ENCODE data around the gene NIPA2. TPM values are rescaled to one million over a fixed set of nuclear protein-coding genes. Genes with fewer than 3 reads are reported as not detected.

Gene NIPA2
- total RNA-seq, 1 donor from 2014 or later: 32.0 TPM

DNA sequence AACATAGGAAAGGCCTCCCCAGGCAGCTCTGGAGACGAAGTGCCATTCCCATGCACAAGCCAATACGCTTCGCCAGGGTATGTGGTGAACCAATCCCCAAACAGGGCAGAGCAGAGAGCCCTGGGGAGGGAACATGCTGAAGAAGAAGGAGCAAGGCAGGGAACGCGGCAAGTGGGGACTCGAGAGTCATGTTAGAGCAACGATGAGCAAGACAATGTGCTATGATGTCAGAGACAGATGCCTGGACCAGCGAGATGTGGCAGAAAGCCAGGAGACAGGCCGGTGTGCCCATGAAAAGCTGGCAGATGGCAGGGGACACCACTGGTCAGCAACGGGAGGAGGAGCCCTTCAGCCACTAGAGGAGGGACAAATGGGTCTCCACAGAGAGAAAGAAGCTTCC lies 39.6 kb downstream of the NIPA2 start:
- ATAC-seq: peak; percentile 54

DNA sequence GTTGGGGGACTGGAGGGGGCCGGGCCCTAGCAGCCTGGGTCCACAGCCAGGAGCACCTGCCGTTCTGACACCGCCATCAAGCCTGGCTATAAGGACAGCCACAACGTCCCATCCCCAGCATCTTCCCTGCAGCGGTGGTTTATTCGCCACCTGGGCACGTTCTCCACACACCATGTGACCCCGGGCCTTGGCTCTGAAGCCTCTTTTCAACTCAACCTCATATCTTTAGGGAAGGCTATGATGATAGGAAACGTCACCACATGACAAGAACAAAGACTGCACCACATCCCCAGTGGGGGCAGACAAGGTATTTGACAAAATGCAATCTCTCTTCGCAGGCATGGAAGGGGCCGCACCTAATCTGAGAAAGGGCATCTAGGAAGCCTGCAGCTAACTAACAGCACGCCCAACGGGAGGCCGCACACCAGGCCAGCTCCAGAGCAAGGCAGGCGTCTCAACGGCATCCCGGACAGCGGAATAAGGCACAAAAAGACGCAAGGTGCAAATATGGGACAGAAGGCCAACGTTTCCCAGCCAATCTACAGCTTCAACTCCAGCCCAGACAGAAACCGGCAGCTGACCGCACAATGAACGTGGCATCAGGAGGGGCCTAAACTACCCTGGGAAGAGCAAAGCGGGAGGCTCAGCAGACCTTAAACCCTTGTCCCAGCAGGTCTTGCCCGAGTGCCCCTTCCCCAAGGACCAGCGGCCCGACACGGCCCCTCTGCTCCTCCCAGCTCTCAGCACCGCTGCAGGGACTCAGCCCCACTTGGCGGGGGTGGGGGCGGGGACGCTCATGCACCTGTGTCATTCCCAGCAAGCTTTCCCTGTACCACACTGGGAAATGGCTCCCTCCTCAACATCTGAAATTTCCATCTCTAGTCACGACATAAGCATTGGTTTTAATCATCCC lies 41.9 kb downstream of the NIPA2 start:
- ATAC-seq: no peak

DNA sequence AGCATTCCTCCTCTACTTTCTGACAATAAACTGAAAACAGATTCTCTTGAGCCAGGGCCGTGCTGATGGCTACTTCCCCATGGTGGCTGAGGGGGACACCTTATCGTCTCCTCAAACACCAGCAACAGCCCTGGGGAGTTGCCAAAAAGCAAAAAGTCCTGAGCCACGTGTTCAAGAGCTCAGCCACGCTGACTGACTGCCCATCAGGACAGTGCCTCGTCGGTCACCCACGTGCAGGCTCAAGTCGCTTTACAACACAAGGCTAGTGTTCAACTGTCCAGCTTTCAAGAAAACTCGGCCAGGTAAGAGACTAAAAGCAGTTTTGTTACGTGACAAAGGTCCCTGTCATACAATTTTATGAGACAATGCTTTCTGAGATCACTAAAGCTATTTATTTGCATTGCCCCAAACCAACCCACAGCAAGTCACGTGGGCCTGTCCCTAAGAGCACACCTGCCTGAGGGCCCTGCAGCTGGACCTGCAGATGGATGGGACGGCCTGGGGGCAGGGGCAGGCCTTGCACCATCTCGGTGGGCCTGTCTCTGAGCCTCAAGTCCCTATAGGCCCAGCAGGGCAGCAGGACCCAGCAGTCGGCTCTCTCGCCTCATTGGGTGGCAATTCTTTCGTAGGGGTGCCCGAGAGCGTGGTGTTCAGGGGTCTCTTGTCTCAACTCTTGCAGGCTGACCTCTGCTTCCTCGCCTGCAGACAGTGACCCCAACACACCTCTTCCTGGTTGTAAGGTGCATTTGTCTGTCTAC lies 42.7 kb downstream of the NIPA2 start:
- ATAC-seq: no peak

DNA sequence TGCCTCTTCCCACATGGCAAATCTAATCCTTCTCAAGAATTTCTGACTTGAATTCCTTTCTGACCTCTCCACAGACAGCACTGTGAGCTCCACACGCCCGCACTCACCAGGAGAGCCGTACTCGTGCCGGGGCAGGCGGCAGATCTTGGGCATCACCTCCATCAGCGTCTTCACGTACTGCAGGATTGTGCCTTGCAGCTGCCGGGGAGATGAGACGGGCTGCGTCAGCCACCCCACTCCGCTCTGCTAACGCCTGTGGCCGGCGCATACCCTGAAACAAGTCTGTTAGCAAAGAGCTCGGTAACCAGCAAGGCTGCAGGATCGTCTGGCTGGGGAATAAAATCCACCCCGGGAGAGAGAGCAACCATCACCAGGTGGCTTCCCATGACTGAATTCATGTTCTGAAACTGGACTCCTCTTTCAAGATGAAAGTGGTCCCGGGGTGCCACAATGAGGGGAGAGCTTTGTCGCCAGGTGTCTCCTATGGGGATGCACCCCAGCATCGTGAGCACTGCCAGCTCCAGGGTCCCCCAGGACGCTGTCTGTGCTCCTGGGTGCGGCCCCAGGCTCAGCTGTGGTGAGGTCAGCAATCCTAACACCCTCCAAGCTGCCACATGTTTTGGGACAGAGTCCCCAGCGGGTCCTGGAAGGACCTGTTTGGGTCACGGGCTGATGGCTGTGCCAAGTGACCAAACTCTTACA lies 43.4 kb downstream of the NIPA2 start:
- ATAC-seq: no peak

- no peak for ATAC-seq
These were observed 44.7 kb downstream of the NIPA2 start for GRCh38 chr15:22883196-22883595.

DNA sequence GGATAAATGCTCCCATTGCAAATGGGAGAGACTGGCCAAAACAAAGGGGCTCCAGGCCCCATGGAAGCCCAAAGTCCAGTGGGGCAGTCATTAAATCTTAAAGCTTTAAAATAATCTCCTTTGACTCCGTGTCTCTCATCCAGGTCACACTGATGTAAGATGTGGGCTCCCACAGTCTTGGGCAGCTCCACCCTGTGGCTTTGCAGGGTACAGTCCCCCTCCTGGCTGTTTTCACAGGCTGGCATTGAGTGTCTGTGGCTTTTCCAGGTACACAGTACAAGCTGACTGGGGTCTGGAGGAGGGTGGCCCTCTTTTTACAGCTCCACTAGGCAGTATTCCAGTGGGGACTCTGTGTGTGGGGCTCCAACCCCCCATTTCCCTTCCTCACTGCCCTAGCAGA lies 45.9 kb downstream of the NIPA2 start:
- no peak for ATAC-seq

DNA sequence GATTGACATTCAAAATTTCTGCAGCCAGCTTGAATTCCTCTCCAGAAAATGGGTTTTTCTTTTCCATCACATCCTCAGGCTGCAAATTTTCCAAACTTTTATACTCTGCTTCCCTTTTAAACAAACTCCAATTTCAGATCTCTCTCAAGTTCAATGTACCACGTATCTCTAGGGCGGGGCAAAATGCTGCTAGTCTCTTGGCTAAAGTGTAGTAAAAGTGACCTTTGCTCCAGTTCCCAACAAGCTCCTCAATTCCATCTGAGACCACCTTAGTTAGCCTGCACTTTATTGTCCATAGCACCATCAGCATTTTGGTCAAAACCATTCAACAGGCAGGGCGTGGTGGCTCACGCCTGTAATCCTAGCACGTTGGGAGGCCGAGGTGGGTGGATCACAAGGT lies 46.7 kb downstream of the NIPA2 start:
- ATAC-seq: no peak

- peak; percentile 74 for ATAC-seq
These were observed 48.9 kb downstream of the NIPA2 start for GRCh38 chr15:22887157-22887951.

- peak; percentile 81 for ATAC-seq
These were observed 49.8 kb downstream of the NIPA2 start for GRCh38 chr15:22888120-22888859.

DNA sequence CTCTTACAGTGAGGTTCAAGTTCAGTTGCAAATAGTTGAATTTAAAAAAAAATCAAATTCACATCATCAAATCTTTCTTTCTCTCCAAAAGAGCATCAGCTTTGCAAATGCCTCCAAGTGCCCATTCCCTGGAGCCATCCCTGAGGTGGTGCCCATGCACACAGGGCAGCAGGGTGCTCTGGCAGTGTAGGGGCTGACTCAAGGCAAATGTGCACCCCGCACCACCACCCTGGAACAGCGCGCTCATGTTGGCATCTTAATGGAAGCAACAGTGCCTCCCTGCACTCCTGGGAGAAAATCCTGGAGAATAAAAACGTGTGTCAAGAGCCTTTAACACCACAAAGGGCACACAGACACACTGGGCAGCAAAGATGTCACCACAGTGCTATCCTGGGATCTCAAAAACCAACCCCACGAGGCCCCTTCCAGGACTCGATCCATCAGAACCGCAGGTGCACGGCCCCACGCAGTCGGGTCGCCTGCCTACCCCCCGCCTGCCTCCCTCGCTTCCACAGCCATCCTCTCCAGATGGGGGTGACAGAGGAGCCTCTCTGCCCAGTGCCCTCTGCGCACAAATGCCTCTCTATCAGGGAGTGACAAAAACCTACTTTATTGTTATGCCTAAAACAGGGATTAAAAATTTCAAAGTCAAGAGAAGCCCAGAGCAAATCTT lies 50.8 kb downstream of the NIPA2 start:
- no peak for ATAC-seq

DNA sequence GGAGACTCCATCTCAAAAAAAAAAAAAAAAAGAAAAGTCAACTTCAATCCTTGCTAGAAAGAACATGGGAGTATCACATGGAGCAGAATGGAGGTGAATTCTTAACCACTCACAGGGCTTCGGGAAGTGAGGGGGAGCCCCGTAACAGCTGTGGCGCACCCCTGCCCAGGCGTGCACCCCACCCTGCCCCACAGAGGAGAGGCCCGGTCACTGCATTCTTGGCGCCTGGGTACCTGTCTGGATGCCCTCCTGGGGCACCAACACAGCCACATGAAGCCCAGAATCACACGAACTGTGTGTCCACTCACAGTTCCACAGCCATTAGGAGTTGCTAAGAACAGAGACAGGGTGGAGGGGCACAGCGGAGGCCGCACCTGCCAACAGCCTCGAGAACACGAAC lies 51.8 kb downstream of the NIPA2 start:
- no peak for ATAC-seq

DNA sequence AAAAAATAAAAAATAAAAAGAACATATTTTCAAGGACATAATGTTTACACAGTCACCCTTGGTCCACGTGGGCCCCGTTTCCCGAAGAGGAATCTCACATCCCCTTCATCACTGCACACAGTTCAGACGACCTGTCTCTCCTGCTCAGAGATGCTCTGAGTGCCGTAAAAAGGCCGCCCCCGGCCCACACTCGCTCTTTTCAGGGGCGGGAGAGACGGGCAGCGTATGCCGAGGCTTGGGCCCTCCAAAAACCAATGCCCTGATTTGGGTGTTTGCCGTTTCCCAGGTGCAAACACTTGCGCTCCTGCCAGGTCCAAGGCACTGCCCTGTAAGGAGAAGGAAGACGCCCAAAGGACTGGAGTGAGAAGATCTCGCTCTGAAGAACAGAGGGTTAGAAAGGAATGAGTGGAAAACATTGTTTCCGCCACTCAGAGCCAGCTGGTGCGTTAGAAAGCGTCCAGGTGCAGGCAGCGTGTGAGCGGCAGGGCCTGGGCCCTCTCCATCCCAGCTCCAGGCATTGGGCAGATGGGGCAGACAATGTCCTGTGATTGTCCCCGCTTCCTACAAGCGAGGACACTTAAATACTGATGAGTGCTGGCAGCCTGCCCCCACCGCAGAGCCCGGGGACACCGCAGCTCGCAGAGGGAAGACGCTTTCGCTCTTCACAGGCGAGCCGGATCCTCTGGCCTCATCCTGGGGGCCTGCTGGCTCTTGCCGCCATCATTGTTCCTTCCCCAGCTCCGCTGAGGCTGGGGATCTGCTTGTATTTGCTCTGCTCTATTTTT lies 53.2 kb downstream of the NIPA2 start:
- no peak for ATAC-seq

DNA sequence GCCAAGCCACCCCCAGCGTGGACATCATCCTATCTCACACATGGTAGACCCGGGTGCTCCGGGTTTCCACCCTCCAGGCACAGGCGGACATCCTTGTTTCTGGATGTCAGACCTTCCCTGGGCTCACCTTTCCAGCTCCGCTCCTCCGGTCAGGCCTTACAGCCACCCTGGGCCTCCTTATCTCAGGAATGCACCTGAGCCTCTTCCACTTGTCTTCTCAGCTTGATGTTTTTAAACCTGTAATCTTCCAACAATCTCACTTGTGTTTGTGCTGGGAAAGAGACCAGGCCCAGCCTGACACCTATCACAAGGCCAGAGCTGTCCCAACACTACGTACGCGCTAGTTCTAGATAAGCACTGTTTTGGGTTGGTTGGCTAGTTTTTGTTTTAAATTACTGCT lies 53.9 kb downstream of the NIPA2 start:
- ATAC-seq: no peak

- no peak for ATAC-seq
These were observed 54.6 kb downstream of the NIPA2 start for GRCh38 chr15:22893081-22893480.

DNA sequence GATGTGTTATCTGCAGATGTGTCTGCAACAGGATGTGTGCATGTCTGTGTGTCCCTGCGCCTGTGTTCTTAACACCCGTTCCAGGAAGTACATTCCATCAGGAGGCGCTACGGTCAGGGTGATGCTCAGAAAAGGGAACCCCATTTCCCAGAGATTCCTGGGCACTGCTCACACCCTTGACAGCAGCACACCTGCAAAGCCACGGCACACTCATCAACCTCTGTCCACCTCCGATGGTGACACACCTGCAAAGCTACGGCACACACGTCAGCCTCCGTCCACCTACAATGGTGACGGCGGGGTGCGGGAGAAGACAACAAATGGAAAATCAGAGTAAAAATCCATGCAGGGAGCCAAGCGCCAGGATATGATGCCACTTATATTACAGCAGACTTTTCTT lies 55.4 kb downstream of the NIPA2 start:
- ATAC-seq: no peak

DNA sequence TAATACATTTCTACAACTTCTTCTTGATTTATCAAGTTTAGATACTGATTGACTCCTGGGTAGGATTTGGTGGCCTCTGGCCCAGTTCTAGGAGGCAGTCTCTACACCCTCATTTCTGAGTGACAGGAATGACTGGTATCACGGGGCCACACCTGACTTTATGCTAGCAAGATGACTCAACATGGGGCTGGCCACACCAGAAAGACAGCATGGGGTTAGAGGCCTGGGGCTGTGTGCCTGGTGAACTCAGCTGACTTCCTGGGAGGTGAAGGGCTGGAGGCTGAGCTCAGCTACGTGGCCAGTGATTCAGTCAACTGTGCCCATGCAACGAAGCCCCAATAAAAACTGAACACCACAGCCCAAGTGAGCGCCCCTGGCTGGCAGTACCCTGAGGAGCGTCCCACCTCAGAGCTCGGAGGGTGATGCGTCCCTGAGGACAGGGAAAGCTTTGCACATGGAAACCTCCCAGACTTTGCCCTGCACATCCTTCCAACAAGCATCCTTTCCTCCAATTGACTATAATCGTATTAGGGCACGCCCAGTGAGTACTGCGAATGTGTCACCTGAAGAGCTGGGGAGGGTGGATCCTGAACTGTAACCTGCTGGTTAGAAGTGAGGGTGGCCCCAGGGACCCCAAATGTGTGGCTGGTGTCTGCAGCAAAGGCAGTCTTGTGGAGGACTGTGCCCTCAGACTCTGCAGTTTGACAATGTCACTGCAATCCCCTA lies 57.2 kb downstream of the NIPA2 start:
- peak; percentile 99 for ATAC-seq

DNA sequence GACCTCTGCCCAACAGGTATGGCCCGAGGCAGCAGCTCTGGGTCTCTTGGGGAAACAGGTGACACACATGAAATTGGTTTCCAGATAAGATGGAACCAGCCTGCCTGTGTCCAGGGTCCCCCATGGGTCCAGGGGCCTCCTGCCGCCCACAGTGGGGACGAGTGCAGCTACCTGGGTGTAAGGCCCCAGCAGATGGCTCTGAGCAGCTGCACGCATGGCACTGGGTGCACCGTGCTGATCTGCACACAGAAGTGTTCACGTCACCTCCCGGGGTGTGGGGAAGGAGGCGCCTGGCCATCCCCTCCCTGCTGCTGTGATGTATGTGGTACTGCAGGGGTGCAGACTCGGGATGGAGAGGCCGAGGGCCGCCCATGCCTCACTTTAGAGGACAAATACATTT lies 63.6 kb downstream of the NIPA2 start:
- ATAC-seq: peak; percentile 6

GRCh38 chr15:22902578-22902977 lies 64.1 kb downstream of the NIPA2 start:
- no peak for ATAC-seq

GRCh38 chr15:22902981-22903380 lies 64.5 kb downstream of the NIPA2 start:
- ATAC-seq: no peak

DNA sequence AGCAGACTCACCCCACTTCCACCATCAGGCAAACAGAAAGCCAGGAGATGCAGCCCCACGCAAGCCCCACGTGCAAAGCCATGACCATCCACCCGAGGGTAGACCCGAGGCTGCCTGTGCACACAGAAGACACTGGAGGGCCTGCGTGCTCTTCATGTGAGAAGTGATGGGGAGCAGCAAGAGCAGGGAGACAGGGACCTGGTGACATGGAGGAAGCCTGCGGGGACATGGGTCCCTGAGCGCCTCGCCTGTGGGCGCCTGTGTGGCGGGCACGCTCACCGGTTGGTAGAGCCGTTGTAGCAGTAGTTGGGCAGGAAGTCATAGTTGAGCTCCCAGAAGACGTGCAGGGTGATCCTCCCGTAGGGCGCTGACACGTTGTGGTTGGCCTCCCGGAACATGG lies 65.0 kb downstream of the NIPA2 start:
- ATAC-seq: peak; percentile 14

Data from esophagus mucosa (tissue), 1 donor.